WTC11 (cell line): ENCODE data around the gene NUDT21.

ENCODE experiments used
- GRHL2 ChIP-seq: fragments of 250-450 bp; sonication (Bioruptor Pico); IDR thresholded peaks from 2 replicates; pipeline ENCODE4 v1.8.0; 2022; ENCODE audit warnings: mild to moderate bottlenecking, moderate library complexity; ENCODE audit not compliant: insufficient replicate concordance, severe bottlenecking
- NFYB ChIP-seq: sonication (generic); formaldehyde crosslinking; conservative IDR thresholded peaks from 2 replicates; pipeline ENCODE4 v1.8.0; 2022; ENCODE audit warnings: low read depth, missing genetic modification reagents
- TP53 ChIP-seq: sonication (generic); formaldehyde crosslinking; IDR thresholded peaks from 2 replicates; pipeline ENCODE4 v1.8.1; 2023; ENCODE audit warnings: mild to moderate bottlenecking, missing genetic modification reagents
- ZNF281 ChIP-seq: sonication (generic); formaldehyde crosslinking; IDR thresholded peaks from 2 replicates; pipeline ENCODE4 v1.8.0; 2023; ENCODE audit warnings: mild to moderate bottlenecking, missing genetic modification reagents
- TF ChIP-seq, protein P1 (sequence below): fragments of 200-600 bp; IDR thresholded peaks from 2 replicates; pipeline ENCODE4 v1.8.0; 2022; ENCODE audit warnings: antibody characterized with exemption
- TF ChIP-seq, protein P2 (sequence below): sonication (generic); formaldehyde crosslinking; IDR thresholded peaks from 2 replicates; pipeline ENCODE4 v1.8.1; 2023; ENCODE audit warnings: mild to moderate bottlenecking, missing genetic modification reagents, moderate library complexity

GRCh38 chr16:56421976-56422669 is 29.0 kb downstream of the NUDT21 start:
- TF ChIP-seq, protein P1, sequence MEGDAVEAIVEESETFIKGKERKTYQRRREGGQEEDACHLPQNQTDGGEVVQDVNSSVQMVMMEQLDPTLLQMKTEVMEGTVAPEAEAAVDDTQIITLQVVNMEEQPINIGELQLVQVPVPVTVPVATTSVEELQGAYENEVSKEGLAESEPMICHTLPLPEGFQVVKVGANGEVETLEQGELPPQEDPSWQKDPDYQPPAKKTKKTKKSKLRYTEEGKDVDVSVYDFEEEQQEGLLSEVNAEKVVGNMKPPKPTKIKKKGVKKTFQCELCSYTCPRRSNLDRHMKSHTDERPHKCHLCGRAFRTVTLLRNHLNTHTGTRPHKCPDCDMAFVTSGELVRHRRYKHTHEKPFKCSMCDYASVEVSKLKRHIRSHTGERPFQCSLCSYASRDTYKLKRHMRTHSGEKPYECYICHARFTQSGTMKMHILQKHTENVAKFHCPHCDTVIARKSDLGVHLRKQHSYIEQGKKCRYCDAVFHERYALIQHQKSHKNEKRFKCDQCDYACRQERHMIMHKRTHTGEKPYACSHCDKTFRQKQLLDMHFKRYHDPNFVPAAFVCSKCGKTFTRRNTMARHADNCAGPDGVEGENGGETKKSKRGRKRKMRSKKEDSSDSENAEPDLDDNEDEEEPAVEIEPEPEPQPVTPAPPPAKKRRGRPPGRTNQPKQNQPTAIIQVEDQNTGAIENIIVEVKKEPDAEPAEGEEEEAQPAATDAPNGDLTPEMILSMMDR, result no peak
- TF ChIP-seq GRHL2 (CRISPR knock-in tag) (no peak), ZNF281 (no peak), NFYB (no peak), TP53 (no peak)
- TF ChIP-seq, protein P2, sequence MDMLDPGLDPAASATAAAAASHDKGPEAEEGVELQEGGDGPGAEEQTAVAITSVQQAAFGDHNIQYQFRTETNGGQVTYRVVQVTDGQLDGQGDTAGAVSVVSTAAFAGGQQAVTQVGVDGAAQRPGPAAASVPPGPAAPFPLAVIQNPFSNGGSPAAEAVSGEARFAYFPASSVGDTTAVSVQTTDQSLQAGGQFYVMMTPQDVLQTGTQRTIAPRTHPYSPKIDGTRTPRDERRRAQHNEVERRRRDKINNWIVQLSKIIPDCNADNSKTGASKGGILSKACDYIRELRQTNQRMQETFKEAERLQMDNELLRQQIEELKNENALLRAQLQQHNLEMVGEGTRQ (CRISPR knock-in tag), result no peak
